Lower leg skin (tissue), 3 donors: ENCODE data around the gene SETD1A.

ENCODE experiments used
- CTCF ChIP-seq, 3 donors: fragments of 450-650 bp; IDR thresholded peaks; one replicate each; pipeline ENCODE4 v1.5.1; 2016; ENCODE audit warnings: antibody characterized with exemption in 3 of 3, mild to moderate bottlenecking in 3 of 3, moderate library complexity in 2 of 3
- POLR2A ChIP-seq, 2 donors: fragments of 450-650 bp; IDR thresholded peaks; one replicate each; pipeline ENCODE4 v1.6.1; 2016 to 2017; ENCODE audit warnings: antibody characterized with exemption in 2 of 2, mild to moderate bottlenecking in 1 of 2, moderate library complexity in 1 of 2

GRCh38 chr16:31003744-31004143, 46.2 kb downstream of the SETD1A start:
- TF ChIP-seq POLR2A (IDR thresholded peaks at IDR 0.05) (no peak), CTCF (IDR thresholded peaks at IDR 0.05) (no peak)
